ENCODE data around the gene DDX1.
"Not testable (repeated sequence)": the region's sequence is repeated elsewhere in the genome, so short reads cannot be mapped to it uniquely, and the experiment has no call there.

Gene DDX1

DNA sequence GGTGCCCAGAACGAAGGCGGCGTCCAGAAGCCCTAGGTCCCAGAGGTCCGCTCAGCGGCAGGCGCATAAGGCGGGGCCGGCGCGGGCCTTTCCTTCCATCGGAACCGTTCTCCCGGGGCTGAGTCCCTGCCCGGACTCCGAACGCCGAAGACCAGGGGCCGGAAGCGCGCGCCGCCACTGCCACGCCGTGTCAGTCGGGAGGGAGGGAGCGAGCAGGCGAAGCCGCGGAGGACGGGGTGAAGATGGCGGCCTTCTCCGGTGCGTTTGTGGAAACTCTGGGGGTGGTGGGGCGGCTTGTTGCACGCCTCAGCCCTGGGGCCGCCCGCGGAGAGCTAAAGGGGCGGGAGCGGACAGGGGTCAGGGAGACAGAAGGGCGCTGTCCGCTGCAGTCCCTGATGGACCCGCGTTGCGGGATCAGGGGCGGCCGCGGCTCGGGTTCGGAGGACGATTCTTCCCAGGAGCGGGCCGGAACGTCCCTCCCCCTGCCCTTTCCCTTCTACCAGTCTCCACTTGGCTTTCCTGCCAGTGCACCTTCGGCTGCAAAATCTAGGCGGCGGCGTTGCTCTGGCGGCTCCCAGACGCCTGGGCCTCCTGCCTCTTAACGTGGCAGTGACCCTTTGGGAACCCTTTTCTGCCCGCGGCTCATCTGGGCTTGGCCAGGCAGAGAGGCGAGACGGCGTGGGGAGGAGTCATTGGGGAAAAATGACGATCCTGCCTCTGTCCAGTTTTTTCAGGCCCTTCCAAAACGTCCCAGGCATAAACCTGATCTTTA is at the start of gene DDX1:
Gene DDX1, plus strand, starts transcription at position 177 of the 772 bp plus-strand sequence. Its CDS starts 66 bp downstream, at position 243.
- peak; percentile 82 to 85 for DNase-seq

DNA sequence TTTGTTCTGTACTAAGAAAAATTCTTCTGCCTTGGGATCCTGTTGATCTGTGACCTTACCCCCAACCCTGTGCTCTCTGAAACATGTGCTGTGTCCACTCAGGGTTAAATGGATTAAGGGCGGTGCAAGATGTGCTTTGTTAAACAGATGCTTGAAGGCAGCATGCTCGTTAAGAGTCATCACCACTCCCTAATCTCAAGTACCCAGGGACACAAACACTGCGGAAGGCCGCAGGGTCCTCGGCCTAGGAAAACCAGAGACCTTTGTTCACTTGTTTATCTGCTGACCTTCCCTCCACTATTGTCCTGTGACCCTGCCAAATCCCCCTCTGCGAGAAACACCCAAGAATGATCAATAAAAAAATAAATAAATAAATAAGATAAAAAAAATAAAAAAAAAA is 49.4 kb upstream of the DDX1 start:
- not testable (repeated sequence) for DNase-seq

GRCh38 chr2:15543053-15543452 is 48.6 kb upstream of the DDX1 start:
- no peak for DNase-seq

GRCh38 chr2:15543541-15543940 is 48.1 kb upstream of the DDX1 start:
- DNase-seq, result no peak

GRCh38 chr2:15544227-15544626 is 47.4 kb upstream of the DDX1 start:
- no peak for DNase-seq

DNA sequence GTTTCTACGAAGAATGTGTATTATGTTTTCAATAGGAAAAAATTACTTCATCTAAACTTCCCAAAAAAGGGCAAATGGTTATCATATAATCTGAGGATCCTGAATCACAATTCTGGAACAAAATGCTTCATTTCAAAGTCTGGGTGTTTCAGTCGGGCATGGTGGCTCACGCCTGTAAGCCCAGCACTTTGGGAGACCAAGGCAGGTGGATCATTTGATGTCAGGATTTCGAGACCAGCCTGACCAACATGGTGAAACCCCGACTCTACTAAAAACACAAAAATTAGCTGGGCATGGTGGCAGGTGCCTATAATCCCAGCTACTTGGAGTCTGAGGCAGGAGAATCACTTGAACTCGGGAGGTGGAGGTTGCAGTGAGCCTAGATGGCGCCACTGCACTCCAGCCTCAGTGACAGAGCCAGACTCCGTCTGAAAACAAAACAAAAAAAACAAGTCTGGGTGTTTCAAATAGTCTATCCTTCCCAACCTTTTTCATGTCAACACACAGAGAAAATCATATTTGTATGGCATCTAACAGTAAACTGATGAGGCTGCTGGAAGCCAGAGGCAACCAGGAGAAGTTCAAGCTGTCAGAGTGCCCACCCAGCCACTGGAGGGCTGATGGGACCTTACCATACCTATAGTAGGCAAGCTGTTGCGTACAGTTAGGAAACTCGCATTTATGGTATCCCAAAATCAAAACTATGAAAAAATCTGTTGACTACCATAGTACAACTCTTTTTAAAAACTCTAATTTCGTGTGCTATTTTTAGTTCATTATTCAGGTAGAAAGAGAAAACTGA is 45.2 kb upstream of the DDX1 start:
- no peak for DNase-seq

GRCh38 chr2:15547115-15547876 is 44.4 kb upstream of the DDX1 start:
- DNase-seq, result no peak

- DNase-seq, result no peak
Observed at GRCh38 chr2:15548974-15549373, 42.7 kb upstream of the DDX1 start.

GRCh38 chr2:15553519-15553918 is 38.1 kb upstream of the DDX1 start:
- DNase-seq, result no peak

GRCh38 chr2:15553951-15554350 is 37.7 kb upstream of the DDX1 start:
- no peak for DNase-seq

DNA sequence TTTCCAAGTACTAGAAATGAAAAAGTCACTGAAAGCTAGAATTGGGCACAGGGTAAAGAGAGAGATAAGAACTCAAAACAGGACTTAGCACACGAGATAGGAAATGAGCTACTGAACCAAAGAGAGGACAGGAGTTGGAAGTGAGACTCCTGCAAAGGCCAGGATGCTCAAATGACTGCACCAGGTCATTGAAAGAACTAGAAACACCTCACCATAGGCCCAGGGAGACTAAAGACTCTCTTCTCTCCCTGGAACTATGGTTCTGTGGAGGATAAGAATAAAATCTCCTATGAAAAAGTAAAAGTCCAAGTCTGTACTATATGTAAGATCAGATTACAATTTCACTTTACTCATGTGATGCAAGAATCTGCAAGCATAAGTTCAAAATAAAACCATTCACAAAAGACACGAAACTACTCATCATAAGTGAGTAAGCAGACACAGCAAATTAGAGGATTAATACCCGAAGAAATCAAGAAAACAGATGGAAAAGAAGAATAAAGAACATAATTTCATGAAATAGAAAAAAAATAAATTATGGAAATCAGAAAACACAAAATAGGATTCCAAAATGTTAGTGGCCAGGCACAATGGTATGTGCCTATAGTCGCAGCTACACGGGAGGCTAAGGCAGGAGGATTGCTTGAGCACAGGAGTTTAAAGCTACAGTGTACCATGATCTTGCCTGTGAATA is 37.0 kb upstream of the DDX1 start:
- DNase-seq, result no peak

GRCh38 chr2:15555760-15556193 is 35.9 kb upstream of the DDX1 start:
- no peak for DNase-seq

- no peak for DNase-seq
Observed at GRCh38 chr2:15556311-15556930, 35.2 kb upstream of the DDX1 start.

- DNase-seq, result no peak
Observed at GRCh38 chr2:15557887-15558311, 33.8 kb upstream of the DDX1 start.

DNA sequence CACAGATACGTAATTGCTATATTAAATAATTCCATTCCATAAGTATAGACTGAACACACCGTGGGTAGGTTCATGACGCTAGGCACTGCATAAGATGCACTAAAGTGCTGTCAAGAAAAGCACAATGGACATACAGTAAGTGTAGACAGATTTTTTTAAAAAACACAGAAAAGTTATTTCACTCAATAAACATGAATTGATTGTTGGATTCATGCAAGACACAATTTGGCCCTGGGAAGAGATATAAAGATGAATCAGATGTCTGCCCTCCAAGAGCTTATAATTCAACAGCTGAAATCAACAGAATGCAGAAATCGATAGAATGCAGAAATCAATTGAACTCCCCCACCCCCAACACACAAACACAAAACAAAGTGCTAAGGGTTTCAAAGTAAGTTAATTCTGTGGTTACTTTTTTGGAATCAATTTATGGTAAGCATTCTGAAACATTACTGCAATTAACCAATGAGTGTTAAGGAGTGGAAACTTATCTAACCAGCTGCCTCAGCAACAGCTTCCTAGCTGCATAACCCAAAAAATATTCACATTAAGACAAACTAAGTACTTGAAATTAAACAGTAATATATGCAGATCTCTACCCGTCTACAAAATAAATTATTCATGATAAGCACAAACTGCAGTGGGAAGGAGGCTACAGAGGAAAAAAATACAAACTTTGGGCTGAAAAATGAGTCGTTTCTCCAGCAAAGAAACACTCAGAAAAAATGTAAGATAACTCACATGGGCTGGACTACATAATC is 32.1 kb upstream of the DDX1 start:
- no peak for DNase-seq

- peak; percentile 32 to 48 for DNase-seq
Observed at GRCh38 chr2:15560140-15560987, 31.3 kb upstream of the DDX1 start.

- DNase-seq, result peak; percentile 91 to 94
Observed at GRCh38 chr2:15560988-15561573, 30.6 kb upstream of the DDX1 start, which contains the start of gene NBAS. TSS of gene NBAS (minus strand) at chr2:15561334. CDS start at chr2:15561304, 30 bp downstream.

DNA sequence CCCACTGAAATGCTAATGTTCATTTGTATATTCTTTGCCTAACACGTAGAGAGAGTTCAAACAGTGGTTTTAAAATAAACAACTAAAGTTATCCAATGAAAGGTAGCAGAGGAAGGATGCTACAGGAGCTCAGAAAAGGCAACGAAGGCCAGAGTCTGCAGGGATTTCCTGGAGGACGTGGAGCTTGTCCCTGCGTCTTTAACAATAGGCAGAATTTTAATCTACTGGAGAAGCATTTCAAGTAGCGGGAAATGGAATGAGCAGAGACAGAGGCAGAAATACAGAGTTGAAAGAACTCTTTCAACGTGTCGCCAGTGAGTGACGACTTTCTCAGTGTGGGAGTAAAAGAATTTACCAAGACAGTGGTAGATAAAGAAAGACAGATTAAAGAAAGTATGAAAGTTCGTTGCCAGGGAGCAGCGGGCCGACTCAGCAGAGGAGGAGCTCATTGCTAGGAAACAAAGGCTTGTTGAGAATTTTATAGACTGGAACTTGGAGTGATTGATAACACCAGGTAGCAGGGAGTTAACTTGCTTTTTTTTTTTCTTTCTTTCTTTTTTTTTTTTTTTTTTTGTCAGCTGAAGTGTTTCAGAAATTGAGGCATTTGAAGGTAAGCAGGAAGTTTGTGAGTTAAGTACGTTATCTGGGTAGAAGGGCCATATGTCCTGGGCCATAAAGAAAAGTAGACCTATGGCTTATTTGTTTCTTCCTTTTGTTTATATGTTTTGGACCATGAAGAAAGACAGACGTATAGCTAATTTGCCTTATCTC is 29.9 kb upstream of the DDX1 start:
- peak; percentile 45 to 63 for DNase-seq
